Keratinocyte (primary cell): Measurements from ENCODE around the gene SELENOK. TPM values are rescaled to one million over a fixed set of nuclear protein-coding genes. Genes with fewer than 3 reads are reported as not detected.

Source experiments
- DNase-seq: peaks from one replicate; pipeline ENCODE4 v3.0.0-alpha.2; 2011; ENCODE audit warnings: low read depth, missing footprints, low spot score
- FAIRE-seq: peaks from 2 replicates; lab custom pipeline; 2011; peaks lifted over from hg19 to GRCh38; lab: Jason Lieb, UNC
- H2AFZ ChIP-seq: 2 replicates; pipeline ENCODE4 v1.6.0; 2012; ENCODE audit warnings: low read length, control low read depth, inconsistent platforms; ENCODE audit not compliant: control insufficient read depth
- H3K27ac ChIP-seq: 2 replicates; pipeline ENCODE4 v1.5.1; 2011; ENCODE audit warnings: low read length; ENCODE audit not compliant: control insufficient read depth, insufficient read depth
- H3K27me3 ChIP-seq: 3 replicates; pipeline ENCODE4 v1.6.0; 2011; ENCODE audit warnings: low read length; ENCODE audit not compliant: control insufficient read depth, insufficient read depth; ENCODE audit errors: extremely low read depth
- H3K36me3 ChIP-seq, 2 experiments: 2 replicates in 1 of 2; 3 replicates in 1 of 2; pipeline ENCODE4 v1.5.1; 2011; ENCODE audit warnings: low read length in 2 of 2, mild to moderate bottlenecking in 1 of 2; ENCODE audit not compliant: control insufficient read depth in 2 of 2, insufficient read depth in 2 of 2; ENCODE audit errors: extremely low read depth in 1 of 2
- H3K4me1 ChIP-seq: 3 replicates; pipeline ENCODE4 v1.5.1; 2011; ENCODE audit warnings: low read length; ENCODE audit not compliant: control insufficient read depth, insufficient read depth; ENCODE audit errors: extremely low read depth
- H3K4me2 ChIP-seq: 3 replicates; pipeline ENCODE4 v1.6.0; 2011; ENCODE audit warnings: low read depth, low read length; ENCODE audit not compliant: control insufficient read depth, insufficient read depth; ENCODE audit errors: extremely low read depth
- H3K4me3 ChIP-seq, 3 experiments: fragments of 200-600 bp in 1 of 3; sonication (generic) in 1 of 3; 2 replicates in 2 of 3; 3 replicates in 1 of 3; pipeline ENCODE4 v1.5.1; 2011 to 2016; ENCODE audit warnings: low read length in 3 of 3, mild to moderate bottlenecking in 3 of 3, control low read depth in 2 of 3, inconsistent platforms in 1 of 3, low read depth in 1 of 3, mixed read lengths in 1 of 3, mixed run types in 1 of 3, moderate library complexity in 1 of 3; ENCODE audit not compliant: control insufficient read depth in 2 of 3, insufficient read depth in 2 of 3; ENCODE audit errors: extremely low read depth in 1 of 3
- H3K79me2 ChIP-seq: 2 replicates; pipeline ENCODE4 v1.6.0; 2012; ENCODE audit warnings: low read length; ENCODE audit not compliant: control insufficient read depth, insufficient read depth
- H3K9ac ChIP-seq: 3 replicates; pipeline ENCODE4 v1.6.0; 2011; ENCODE audit warnings: low read length; ENCODE audit not compliant: control insufficient read depth, insufficient read depth; ENCODE audit errors: extremely low read depth
- H3K9me1 ChIP-seq: 3 replicates; pipeline ENCODE4 v1.6.0; 2011; ENCODE audit warnings: low read length; ENCODE audit not compliant: control insufficient read depth, insufficient read depth; ENCODE audit errors: extremely low read depth
- H3K9me3 ChIP-seq: 2 replicates; pipeline ENCODE4 v1.5.1; 2012; ENCODE audit warnings: low read depth, low read length; ENCODE audit not compliant: control insufficient read depth
- H4K20me1 ChIP-seq: 3 replicates; pipeline ENCODE4 v1.6.0; 2011; ENCODE audit warnings: low read length; ENCODE audit not compliant: control insufficient read depth, insufficient read depth; ENCODE audit errors: extremely low read depth
- CTCF ChIP-seq, 3 experiments: IDR thresholded peaks in 1 of 3; conservative IDR thresholded peaks in 1 of 3; optimal IDR thresholded peaks in 1 of 3; 2 replicates in 2 of 3; 3 replicates in 1 of 3; pipeline versions ENCODE3 to v1.5.1; 2011; ENCODE audit warnings: low read length in 3 of 3, mild to moderate bottlenecking in 3 of 3, moderate library complexity in 2 of 3, control low read depth in 1 of 3, inconsistent platforms in 1 of 3; ENCODE audit not compliant: insufficient read depth in 2 of 3; ENCODE audit errors: extremely low read depth in 1 of 3
- EZH2 ChIP-seq: IDR thresholded peaks from one replicate; pipeline ENCODE4 v1.6.1; 2012; ENCODE audit warnings: inconsistent platforms, mild to moderate bottlenecking, low read length, moderate library complexity
- dilution Hi-C: fragments of 300-500 bp; cut with MboI; formaldehyde crosslinking; loops from one replicate; pipeline ENCODE4 v1.7.0; 2020; ENCODE audit warnings: low sequenced_read_pairs; ENCODE audit not compliant: extremely low pct_ligation_motif_present
- polyA plus RNA-seq, 5 experiments: library from polyadenylated mRNA; depleted of rRNA in 3 of 5; stranded (reverse) in 3 of 5; stranded (forward) in 1 of 5; unstranded in 1 of 5; fragments of >200 nt; gene quantifications; 1 replicate in 1 of 5; 2 replicates in 3 of 5; 3 replicates in 1 of 5; pipeline versions ENCODE4 v1.2.1 to v1.2.3, GENCODE V29; 2011 to 2012; ENCODE audit warnings: missing spikeins in 2 of 5, low read depth in 1 of 5, low replicate concordance in 1 of 5

Gene SELENOK
- polyA plus RNA-seq, 1 donor (not counting 4 experiments of a cell fraction or from before 2014, with no cell fraction given) = 94.9 TPM

- Histone ChIP-seq H3K4me2 (no peak overlapping the region), H3K27ac (no peak overlapping the region), H3K79me2 (peaks cover 34% of the 10 kb centered on the region), H3K9ac (no peak overlapping the region), H3K9me1 (peaks cover 6% of the 10 kb centered on the region), H3K4me1 (peaks cover 17% of the 10 kb centered on the region), H4K20me1 (no peaks in the 10 kb centered on the region), H3K27me3 (no peaks in the 10 kb centered on the region), H2AFZ (no peak overlapping the region), H3K9me3 (no peaks in the 10 kb centered on the region), H3K4me3 (no peak overlapping the region), H3K36me3 (peaks cover 0 to 8% of the 10 kb centered on the region in 2 experiments)
- TF ChIP-seq EZH2 (no peak), CTCF (optimal IDR thresholded peaks at IDR 0.05 in 1 of 3, IDR thresholded peaks at IDR 0.05 in 1 of 3, conservative IDR thresholded peaks at IDR 0.05 in 1 of 3; ENCODE audit: extremely low read depth in 1 of 3, insufficient read depth in 2 of 3, low read length in 3 of 3) (no peak)
- dilution Hi-C loops = no loop called here
- DNase-seq (no peak), FAIRE-seq (no peak)
Observed at GRCh38 chr3:53887446-53887845, 4.2 kb downstream of the SELENOK start.

- Histone ChIP-seq H3K9ac (no peak overlapping the region), H3K4me3 (no peak overlapping the region), H3K9me1 (peaks cover 4% of the 10 kb centered on the region), H3K79me2 (peaks cover 35% of the 10 kb centered on the region), H3K9me3 (no peaks in the 10 kb centered on the region), H2AFZ (no peak overlapping the region), H3K4me1 (peaks cover 13% of the 10 kb centered on the region), H4K20me1 (no peaks in the 10 kb centered on the region), H3K27me3 (no peaks in the 10 kb centered on the region), H3K27ac (no peak overlapping the region), H3K36me3 (peaks cover 0 to 8% of the 10 kb centered on the region in 2 experiments), H3K4me2 (no peak overlapping the region)
- DNase-seq = no peak
- TF ChIP-seq EZH2 (no peak), CTCF (optimal IDR thresholded peaks at IDR 0.05 in 1 of 3, IDR thresholded peaks at IDR 0.05 in 1 of 3, conservative IDR thresholded peaks at IDR 0.05 in 1 of 3; ENCODE audit: extremely low read depth in 1 of 3, insufficient read depth in 2 of 3, low read length in 3 of 3) (no peak)
- FAIRE-seq = no peak
- dilution Hi-C loops = no loop called here
Observed at GRCh38 chr3:53885239-53885638, 6.4 kb downstream of the SELENOK start.
